ENCODE measurements around the gene TMCO6. TPM values are rescaled to one million over a fixed set of nuclear protein-coding genes. Genes with fewer than 3 reads are reported as not detected.

Gene TMCO6
- polyA plus RNA-seq, 1 experiment, result 7.5 TPM

DNA sequence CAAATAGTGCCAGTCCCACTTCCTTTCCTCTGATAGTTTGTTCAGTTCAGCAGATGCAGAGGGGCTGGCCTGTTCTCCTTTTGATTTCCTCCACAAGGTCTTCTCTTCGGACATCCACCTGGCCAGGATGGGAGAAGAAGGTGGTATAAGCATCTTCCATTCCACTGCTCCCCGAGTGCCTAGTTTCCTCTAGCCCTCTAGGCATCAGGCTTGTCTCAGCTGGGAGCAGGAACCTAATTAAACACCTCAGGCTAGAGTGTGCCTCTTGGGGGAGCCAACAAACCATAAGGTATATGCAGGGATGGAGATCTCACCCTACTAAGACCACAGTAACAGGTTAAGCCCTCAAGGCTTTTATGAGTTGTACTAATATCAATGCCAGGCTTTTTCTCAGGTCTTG is 35.0 kb downstream of the TMCO6 start:
- DNase-seq (ENCODE audit: low read depth), result no peak
- H3K4me3 ChIP-seq (ENCODE audit: low read depth, low read length), result no peak overlapping the region
- H3K27me3 ChIP-seq (ENCODE audit: control insufficient read depth, insufficient read depth, low read length), result no peaks in the 10 kb centered on the region
- ChIA-PET POLR2A (no interaction called here), CTCF (interaction anchor here (1.1 to 2.1 kb wide), 4 partner anchors 9 to 16 kb away, joined by 3 to 7 read pairs (median 5); partner anchors contain the start of genes HARS1, HARS2 and WDR55)
- TF ChIP-seq, protein P1, sequence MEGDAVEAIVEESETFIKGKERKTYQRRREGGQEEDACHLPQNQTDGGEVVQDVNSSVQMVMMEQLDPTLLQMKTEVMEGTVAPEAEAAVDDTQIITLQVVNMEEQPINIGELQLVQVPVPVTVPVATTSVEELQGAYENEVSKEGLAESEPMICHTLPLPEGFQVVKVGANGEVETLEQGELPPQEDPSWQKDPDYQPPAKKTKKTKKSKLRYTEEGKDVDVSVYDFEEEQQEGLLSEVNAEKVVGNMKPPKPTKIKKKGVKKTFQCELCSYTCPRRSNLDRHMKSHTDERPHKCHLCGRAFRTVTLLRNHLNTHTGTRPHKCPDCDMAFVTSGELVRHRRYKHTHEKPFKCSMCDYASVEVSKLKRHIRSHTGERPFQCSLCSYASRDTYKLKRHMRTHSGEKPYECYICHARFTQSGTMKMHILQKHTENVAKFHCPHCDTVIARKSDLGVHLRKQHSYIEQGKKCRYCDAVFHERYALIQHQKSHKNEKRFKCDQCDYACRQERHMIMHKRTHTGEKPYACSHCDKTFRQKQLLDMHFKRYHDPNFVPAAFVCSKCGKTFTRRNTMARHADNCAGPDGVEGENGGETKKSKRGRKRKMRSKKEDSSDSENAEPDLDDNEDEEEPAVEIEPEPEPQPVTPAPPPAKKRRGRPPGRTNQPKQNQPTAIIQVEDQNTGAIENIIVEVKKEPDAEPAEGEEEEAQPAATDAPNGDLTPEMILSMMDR (IDR thresholded peaks at IDR 0.05; ENCODE audit: insufficient read depth, low read depth, low read length), result no peak
- H3K36me3 ChIP-seq (ENCODE audit: control insufficient read depth, insufficient read depth, low read length), result peaks cover 35% of the 10 kb centered on the region

DNA sequence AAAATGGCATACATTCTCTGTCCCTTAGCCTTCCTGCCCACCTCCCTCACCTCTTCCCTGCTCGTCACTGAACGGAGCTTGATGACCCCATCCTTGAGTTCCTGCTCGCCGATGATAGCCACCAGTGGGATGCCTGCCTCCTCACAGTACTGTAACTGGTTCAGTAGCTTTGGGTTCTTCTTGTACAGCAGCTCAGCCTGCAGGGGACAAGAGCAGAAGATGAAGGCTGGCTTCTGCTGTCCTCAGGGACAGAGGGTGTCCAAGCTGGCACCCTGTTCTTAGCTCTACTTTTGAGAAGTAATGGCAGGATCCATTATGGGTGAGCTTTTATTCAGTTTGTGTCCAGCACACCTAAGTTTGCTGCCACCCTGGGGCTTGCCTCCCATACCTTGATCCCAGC is 35.4 kb downstream of the TMCO6 start:
- POLR2A ChIA-PET, result no interaction called here
- H3K27me3 ChIP-seq (ENCODE audit: control insufficient read depth, insufficient read depth, low read length), result no peaks in the 10 kb centered on the region
- CTCF ChIA-PET, result interaction anchor here (1.1 to 2.1 kb wide), 4 partner anchors 10 to 16 kb away, joined by 3 to 7 read pairs (median 5); partner anchors contain the start of genes HARS1, HARS2 and WDR55
- peaks cover 33% of the 10 kb centered on the region for H3K36me3 ChIP-seq (ENCODE audit: control insufficient read depth, insufficient read depth, low read length)
- H3K4me3 ChIP-seq (ENCODE audit: low read depth, low read length), result no peak overlapping the region
- DNase-seq (ENCODE audit: low read depth), result no peak
- TF ChIP-seq, protein P1 (IDR thresholded peaks at IDR 0.05; ENCODE audit: insufficient read depth, low read depth, low read length), result no peak

DNA sequence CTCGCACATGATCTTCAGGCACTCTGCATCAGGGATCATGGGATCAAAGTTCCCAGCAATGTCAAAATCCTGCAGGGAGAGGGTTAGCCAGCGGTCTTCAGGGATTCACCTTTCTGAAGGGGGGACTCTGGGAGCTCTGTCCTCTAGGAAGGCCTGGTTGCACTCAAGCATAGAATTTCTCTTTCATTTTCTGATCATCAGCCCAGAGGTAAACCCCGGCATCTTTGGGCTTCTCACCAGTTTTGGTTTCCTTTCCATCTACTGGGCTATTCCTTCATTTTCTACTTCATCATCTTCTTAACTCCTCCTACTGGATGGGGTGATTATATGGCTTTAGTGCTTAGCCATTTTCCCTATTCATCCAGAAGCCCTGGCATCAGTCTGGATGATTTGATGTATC is 38.7 kb downstream of the TMCO6 start:
- ChIA-PET CTCF (interaction anchor here (1.0 kb wide), 1 partner anchor 319 kb away, joined by 3 read pairs; no protein-coding TSS in a partner anchor), POLR2A (no interaction called here)
- Histone ChIP-seq H3K36me3 (ENCODE audit: control insufficient read depth, insufficient read depth, low read length) (peaks cover 31% of the 10 kb centered on the region), H3K27me3 (ENCODE audit: control insufficient read depth, insufficient read depth, low read length) (no peaks in the 10 kb centered on the region), H3K4me3 (ENCODE audit: low read depth, low read length) (no peak overlapping the region)
- DNase-seq (ENCODE audit: low read depth), result no peak
- TF ChIP-seq, protein P1 (IDR thresholded peaks at IDR 0.05; ENCODE audit: insufficient read depth, low read depth, low read length), result no peak

DNA sequence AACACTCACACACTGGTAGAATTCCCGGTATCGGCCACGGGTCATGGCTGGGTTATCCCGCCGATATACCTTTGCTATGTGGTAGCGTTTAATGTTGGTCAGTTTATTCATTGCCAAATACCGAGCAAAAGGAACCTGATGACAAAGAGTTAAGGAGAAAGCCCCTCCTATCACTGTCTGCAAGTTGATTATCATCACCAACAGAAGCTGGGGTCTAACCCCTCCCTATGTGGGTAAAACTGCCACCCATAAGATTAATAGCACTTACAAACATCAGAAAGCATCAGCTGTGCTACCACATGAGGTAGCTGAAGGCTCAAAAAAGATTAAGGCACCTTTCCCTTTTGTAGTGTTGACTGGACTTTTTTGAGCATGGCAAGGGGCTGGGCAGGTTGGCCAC is 39.7 kb downstream of the TMCO6 start:
- POLR2A ChIA-PET, result no interaction called here
- H3K36me3 ChIP-seq (ENCODE audit: control insufficient read depth, insufficient read depth, low read length), result peaks cover 29% of the 10 kb centered on the region
- TF ChIP-seq, protein P1 (IDR thresholded peaks at IDR 0.05; ENCODE audit: insufficient read depth, low read depth, low read length), result no peak
- CTCF ChIA-PET, result interaction anchor here (1.2 kb wide), 1 partner anchor 40 kb away, joined by 4 read pairs; no protein-coding TSS in a partner anchor
- H3K27me3 ChIP-seq (ENCODE audit: control insufficient read depth, insufficient read depth, low read length), result no peaks in the 10 kb centered on the region
- no peak overlapping the region for H3K4me3 ChIP-seq (ENCODE audit: low read depth, low read length)
- DNase-seq (ENCODE audit: low read depth), result no peak

DNA sequence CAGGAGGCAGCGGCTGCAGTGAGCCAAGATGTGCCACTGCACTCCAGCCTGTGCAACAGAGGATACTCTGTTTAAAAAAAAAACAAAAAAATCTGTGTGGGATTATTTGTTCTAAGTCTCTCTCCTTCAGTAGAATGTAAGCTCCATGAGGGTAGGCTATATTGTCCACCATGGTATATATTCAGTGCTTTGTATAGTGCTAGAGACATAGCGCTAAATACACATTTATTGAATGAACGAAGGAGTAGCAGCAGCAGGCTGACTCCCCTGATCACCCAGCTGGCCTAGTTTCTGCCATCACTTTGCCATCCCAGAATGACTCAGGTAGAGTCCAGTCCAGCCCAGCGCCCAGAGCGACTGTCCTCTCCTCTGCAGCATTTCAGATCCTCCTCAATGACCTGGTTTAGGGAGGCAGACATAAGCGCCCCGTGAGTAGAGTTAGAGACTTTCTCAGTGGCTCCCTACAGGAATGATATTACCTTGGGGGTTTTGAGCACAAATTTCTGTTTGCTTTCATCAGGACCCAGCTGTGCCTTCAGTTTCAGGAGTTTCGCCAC is 51.2 kb downstream of the TMCO6 start:
- ChIA-PET CTCF (interaction anchor here (0.9 to 1.7 kb wide), 3 partner anchors 16 to 332 kb away, joined by 3 to 5 read pairs (median 3); no protein-coding TSS in a partner anchor), POLR2A (interaction anchor here (0.5 to 1.2 kb wide), 4 partner anchors 10 to 446 kb away, joined by 4 to 7 read pairs (median 4); partner anchors contain the start of gene ZMAT2)
- Histone ChIP-seq H3K36me3 (ENCODE audit: control insufficient read depth, insufficient read depth, low read length) (peaks cover 8% of the 10 kb centered on the region), H3K4me3 (ENCODE audit: low read depth, low read length) (peak overlapping the region; percentile 94), H3K27me3 (ENCODE audit: control insufficient read depth, insufficient read depth, low read length) (no peaks in the 10 kb centered on the region)
- no peak for DNase-seq (ENCODE audit: low read depth)
- TF ChIP-seq, protein P1 (IDR thresholded peaks at IDR 0.05; ENCODE audit: insufficient read depth, low read depth, low read length), result no peak

Data from BJ (cell line).